K562 (cell line): ENCODE data around the gene PPM1G. TPM values are rescaled to one million over a fixed set of nuclear protein-coding genes. Genes with fewer than 3 reads are reported as not detected.

Experiments used
- ATAC-seq: fragments of 200-7000 bp; cut with Tn5 transposase; 3 replicates; pipeline ENCODE4 v1.9.1; 2020; ENCODE audit warnings: moderate library complexity
- BruUV-seq: library from RNA; stranded (reverse); fragments of 400-500 nt; replicated peaks from 2 replicates; lab custom pipeline; 2021; lab: Mats Ljungman, UMichigan
- CTCF ChIA-PET: fragments of 300-600 bp; formaldehyde crosslinking; extraction: SDS; loops from one replicate; lab custom pipeline; 2021; ENCODE audit warnings: low intra/inter-chr PET ratio; lab: Yijun Ruan, JAX
- POLR2A ChIA-PET: fragments of 300-600, 350-650 bp; sonication (Branson Sonifier 250); formaldehyde crosslinking; extraction: SDS; loops from one replicate; lab custom pipeline; 2021; ENCODE audit warnings: antibody characterized with exemption, inconsistent platforms; lab: Yijun Ruan, JAX
- DNase-seq, 4 experiments: peaks; one replicate each; pipeline versions ENCODE4 v3.0.0 to v3.0.0-alpha.2; 2011 to 2018; ENCODE audit warnings: low spot score in 3 of 4, mixed read lengths in 3 of 4; ENCODE audit errors: extremely low read depth in 1 of 4
- FAIRE-seq: peaks from 2 replicates; lab custom pipeline; 2011; peaks lifted over from hg19 to GRCh38; lab: Jason Lieb, UNC
- H2AFZ ChIP-seq: 2 replicates; pipeline ENCODE4 v1.6.0; 2011; ENCODE audit warnings: low read depth, low read length, control low read depth, inconsistent platforms
- H3K27ac ChIP-seq: fragments of 200-600 bp; 3 replicates; pipeline ENCODE4 v1.8.0; 2011; ENCODE audit warnings: low read depth, mild to moderate bottlenecking, control low read depth, inconsistent platforms, low read length, moderate library complexity, mixed read lengths; ENCODE audit errors: extremely low read depth
- H3K27me3 ChIP-seq, 2 experiments: fragments of 300-600 bp in 1 of 2; 2 replicates in 1 of 2; 3 replicates in 1 of 2; pipeline versions ENCODE4 v1.6.0 to v1.8.0; 2011; ENCODE audit warnings: inconsistent platforms in 2 of 2, low read length in 2 of 2, mild to moderate bottlenecking in 1 of 2, mixed read lengths in 1 of 2, moderate library complexity in 1 of 2; ENCODE audit not compliant: control insufficient read depth in 2 of 2, insufficient read depth in 2 of 2
- H3K36me3 ChIP-seq: fragments of 300-600 bp; 3 replicates; pipeline ENCODE4 v1.8.0; 2011; ENCODE audit warnings: mild to moderate bottlenecking, low read length, inconsistent platforms; ENCODE audit not compliant: control insufficient read depth, insufficient read depth
- H3K4me1 ChIP-seq, 2 experiments: fragments of 200-600 bp in 1 of 2; replicated peaks in 1 of 2; 2 replicates in 1 of 2; 3 replicates in 1 of 2; pipeline versions ENCODE4 v1.5.1 to v1.8.0; 2011; ENCODE audit warnings: inconsistent platforms in 2 of 2, low read length in 2 of 2, mild to moderate bottlenecking in 1 of 2, mixed read lengths in 1 of 2, moderate library complexity in 1 of 2; ENCODE audit not compliant: control insufficient read depth in 2 of 2, insufficient read depth in 2 of 2
- H3K4me2 ChIP-seq: 2 replicates; pipeline ENCODE4 v1.6.1; 2011; ENCODE audit warnings: low read length, control low read depth, inconsistent platforms, mixed read lengths; ENCODE audit not compliant: insufficient read depth
- H3K4me3 ChIP-seq: fragments of 200-600 bp; sonication (generic), shearing (Covaris generic); 2 replicates; pipeline ENCODE4 v1.5.1; 2016; ENCODE audit warnings: control low read depth, inconsistent platforms
- H3K79me2 ChIP-seq: fragments of 200-600 bp; 3 replicates; pipeline ENCODE4 v1.8.0; 2011; ENCODE audit warnings: low read length, inconsistent platforms; ENCODE audit not compliant: control insufficient read depth, insufficient read depth
- H3K9ac ChIP-seq, 2 experiments: 2 replicates each; pipeline versions ENCODE4 v1.6.0 to v1.6.1; 2011; ENCODE audit warnings: low read depth in 2 of 2, low read length in 2 of 2, control low read depth in 1 of 2, inconsistent platforms in 1 of 2, mild to moderate bottlenecking in 1 of 2, mixed read lengths in 1 of 2; ENCODE audit not compliant: insufficient read depth in 1 of 2
- H3K9me1 ChIP-seq: one replicate; pipeline ENCODE4 v1.6.0; 2011; ENCODE audit warnings: inconsistent platforms, mild to moderate bottlenecking, low read length, moderate library complexity; ENCODE audit not compliant: control insufficient read depth, insufficient read depth
- H3K9me3 ChIP-seq: replicated peaks from 2 replicates; pipeline ENCODE4 v1.5.1; 2011; ENCODE audit warnings: low read depth, low read length, inconsistent platforms; ENCODE audit not compliant: control insufficient read depth, insufficient read depth
- H4K20me1 ChIP-seq: replicated peaks from 2 replicates; pipeline ENCODE4 v1.6.1; 2011; ENCODE audit warnings: low read length, inconsistent platforms, mixed read lengths; ENCODE audit not compliant: control insufficient read depth, insufficient read depth
- CREB3L1 ChIP-seq: fragments of 450-650 bp; IDR thresholded peaks from 2 replicates; pipeline ENCODE4 v1.6.1; 2014; ENCODE audit warnings: low read depth, mild to moderate bottlenecking, moderate library complexity, borderline replicate concordance
- PRPF4 ChIP-seq: fragments of 200-400 bp; formaldehyde crosslinking; IDR thresholded peaks from one replicate; pipeline ENCODE4 v1.6.1; 2017; ENCODE audit warnings: low read length, low read depth, mild to moderate bottlenecking; ENCODE audit not compliant: insufficient read depth, poor library complexity, severe bottlenecking
- TAF15 ChIP-seq: fragments of 200-400 bp; formaldehyde crosslinking; IDR thresholded peaks from 2 replicates; pipeline ENCODE4 v1.6.1; 2017; ENCODE audit warnings: mild to moderate bottlenecking, low read depth, low read length, moderate library complexity
- ZNF311 ChIP-seq: fragments of 250-450 bp; sonication (Bioruptor Pico); IDR thresholded peaks from 2 replicates; pipeline ENCODE4 v1.4.0; 2020; ENCODE audit warnings: mild to moderate bottlenecking, moderate library complexity
- WGBS: fragments of 100-300 bp; shearing (Covaris generic); methylation state at CpG from one replicate; pipeline ENCODE4 v1.1.6; 2016; ENCODE audit warnings: low coverage, mixed read lengths; ENCODE audit not compliant: insufficient coverage; ENCODE audit errors: missing lambda C conversion rate; 5-methylcytosine and 5-hydroxymethylcytosine counted together
- in situ Hi-C: fragments of 300-500 bp; cut with MboI; formaldehyde crosslinking; loops from 4 replicates; pipeline ENCODE4 v1.15.0; 2018; ENCODE audit warnings: inconsistent platforms, mixed read lengths
- intact Hi-C: fragments of 100-400 bp; cut with micrococcal nuclease; formaldehyde crosslinking; loops from 2 replicates; pipeline ENCODE4 v1.14.2; 2022
- polyA plus RNA-seq, 8 experiments: library from polyadenylated mRNA; depleted of rRNA in 4 of 8; stranded (reverse) in 5 of 8; unstranded in 3 of 8; fragments of >200 nt; fragmentation: Nextera tagmentation in 2 of 8; fragmentation: Illumina TruSeq in 1 of 8; extraction: Ambion mirVana in 2 of 8; extraction: Trizol in 1 of 8; gene quantifications; 2 replicates each; pipeline versions ENCODE4 v1.2.1 to v1.2.3, GENCODE V29; 2011 to 2014; ENCODE audit warnings: inconsistent platforms in 1 of 8, missing spikeins in 1 of 8
- total RNA-seq, 7 experiments: library from RNA; depleted of rRNA in 6 of 7; stranded (reverse); fragments of >200 nt in 6 of 7; fragmentation: Illumina TruSeq in 2 of 7; extraction: Trizol in 2 of 7; gene quantifications; 2 replicates each; pipeline versions ENCODE4 v1.2.1 to v1.2.3, GENCODE V29; 2011 to 2021; ENCODE audit warnings: low replicate concordance in 1 of 7

The PPM1G gene
- total and polyA plus RNA-seq, 9 of the 15 experiments (the other 6 are each of a cell fraction or from before 2014, with no cell fraction given) = 61.7 to 230 (median 153) TPM

DNA sequence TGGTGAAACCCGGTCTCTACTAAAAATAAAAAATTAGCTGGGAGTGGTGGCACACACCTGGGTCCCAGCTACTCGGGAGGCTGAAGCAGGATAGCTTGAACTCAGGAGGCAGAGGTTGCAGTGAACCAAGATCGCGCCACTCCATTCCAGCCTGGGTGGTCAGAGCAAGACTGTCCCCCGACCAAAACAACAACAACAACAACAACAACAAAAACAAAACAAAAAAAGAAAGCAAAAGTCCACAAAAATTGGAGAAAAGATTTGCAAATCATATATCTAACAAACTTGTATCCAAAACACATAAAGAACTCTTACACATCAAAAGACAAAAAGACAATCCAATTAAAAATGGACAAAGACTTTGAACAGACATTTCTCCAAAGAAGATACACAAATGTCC is 10.4 kb downstream of the PPM1G start:
- H3K4me1 ChIP-seq = no peaks in the 10 kb centered on the region; a peak in 2 of 5 replicates
- peaks cover 57% of the 10 kb centered on the region for H3K36me3 ChIP-seq
- peaks cover 98% of the 10 kb centered on the region for H3K79me2 ChIP-seq
- TF ChIP-seq TAF15 (no peak), ZNF311 (CRISPR knock-in tag) (no peak), PRPF4 (no peak), CREB3L1 (no peak)
- H3K27me3 ChIP-seq = no peaks in the 10 kb centered on the region
- no peak overlapping the region for H3K4me2 ChIP-seq
- no peak overlapping the region for H3K9ac ChIP-seq
- H3K27ac ChIP-seq = no peak overlapping the region
- DNase-seq (no peak), ATAC-seq (no peak), FAIRE-seq (no peak)
- BruUV-seq = no TSS peak
- no peaks in the 10 kb centered on the region for H3K9me3 ChIP-seq
- no peaks in the 10 kb centered on the region for H3K9me1 ChIP-seq
- ChIA-PET POLR2A (no interaction called here), CTCF (no interaction called here)
- 0 out of 2 replicates have a peak, but pooled peaks cover 4% of the 10 kb centered on the region for H4K20me1 ChIP-seq
- in situ Hi-C loops = no loop called here
- intact Hi-C loops = no loop called here
- 91% methylated on average over 5 of the region's 5 CpGs for WGBS
- no peak overlapping the region for H3K4me3 ChIP-seq
- H2AFZ ChIP-seq = no peak overlapping the region
